ENCODE results near the gene CBLL1.

Gene CBLL1

DNA sequence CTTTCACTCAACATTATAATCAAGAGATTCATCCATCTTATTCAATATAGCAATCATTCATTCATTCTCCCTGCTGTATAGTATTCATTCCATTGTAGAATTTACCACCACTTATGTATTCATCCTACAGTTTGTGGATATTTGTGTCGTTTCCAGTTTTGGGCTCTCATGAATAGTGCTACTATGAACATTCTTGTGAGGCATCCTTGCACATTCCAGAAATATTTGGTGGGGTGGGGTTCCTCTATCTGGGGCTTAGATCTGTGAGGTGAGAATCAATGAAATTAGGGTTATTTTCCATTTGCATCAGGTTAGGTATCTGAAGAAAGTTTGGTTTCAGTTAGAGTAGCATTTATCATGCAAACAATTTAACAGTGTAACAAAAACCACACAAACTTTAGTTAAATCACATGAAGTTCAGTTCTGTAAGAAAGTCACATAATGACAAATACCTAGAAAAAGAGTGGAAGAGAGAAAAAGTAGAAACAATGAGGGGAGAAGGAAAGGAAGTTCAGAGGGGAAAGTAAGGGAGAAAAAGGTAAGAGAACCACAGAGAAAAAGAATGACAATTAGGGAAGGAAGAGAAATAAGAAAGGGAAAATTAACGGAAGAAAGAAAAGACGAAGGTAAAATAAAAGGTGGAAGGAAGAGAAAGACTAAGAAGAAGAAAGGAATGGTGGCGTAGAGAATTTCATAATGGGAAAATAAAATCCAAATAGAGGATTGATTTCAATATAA is 25.3 kb upstream of the CBLL1 start:
- DNase-seq (ENCODE audit: low read depth), result no peak
- no peak overlapping the region for H3K4me3 ChIP-seq (ENCODE audit: low read length)
- TF ChIP-seq, protein P1, sequence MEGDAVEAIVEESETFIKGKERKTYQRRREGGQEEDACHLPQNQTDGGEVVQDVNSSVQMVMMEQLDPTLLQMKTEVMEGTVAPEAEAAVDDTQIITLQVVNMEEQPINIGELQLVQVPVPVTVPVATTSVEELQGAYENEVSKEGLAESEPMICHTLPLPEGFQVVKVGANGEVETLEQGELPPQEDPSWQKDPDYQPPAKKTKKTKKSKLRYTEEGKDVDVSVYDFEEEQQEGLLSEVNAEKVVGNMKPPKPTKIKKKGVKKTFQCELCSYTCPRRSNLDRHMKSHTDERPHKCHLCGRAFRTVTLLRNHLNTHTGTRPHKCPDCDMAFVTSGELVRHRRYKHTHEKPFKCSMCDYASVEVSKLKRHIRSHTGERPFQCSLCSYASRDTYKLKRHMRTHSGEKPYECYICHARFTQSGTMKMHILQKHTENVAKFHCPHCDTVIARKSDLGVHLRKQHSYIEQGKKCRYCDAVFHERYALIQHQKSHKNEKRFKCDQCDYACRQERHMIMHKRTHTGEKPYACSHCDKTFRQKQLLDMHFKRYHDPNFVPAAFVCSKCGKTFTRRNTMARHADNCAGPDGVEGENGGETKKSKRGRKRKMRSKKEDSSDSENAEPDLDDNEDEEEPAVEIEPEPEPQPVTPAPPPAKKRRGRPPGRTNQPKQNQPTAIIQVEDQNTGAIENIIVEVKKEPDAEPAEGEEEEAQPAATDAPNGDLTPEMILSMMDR (conservative IDR thresholded peaks at IDR 0.05; ENCODE audit: low read depth, low read length), result no peak

DNA sequence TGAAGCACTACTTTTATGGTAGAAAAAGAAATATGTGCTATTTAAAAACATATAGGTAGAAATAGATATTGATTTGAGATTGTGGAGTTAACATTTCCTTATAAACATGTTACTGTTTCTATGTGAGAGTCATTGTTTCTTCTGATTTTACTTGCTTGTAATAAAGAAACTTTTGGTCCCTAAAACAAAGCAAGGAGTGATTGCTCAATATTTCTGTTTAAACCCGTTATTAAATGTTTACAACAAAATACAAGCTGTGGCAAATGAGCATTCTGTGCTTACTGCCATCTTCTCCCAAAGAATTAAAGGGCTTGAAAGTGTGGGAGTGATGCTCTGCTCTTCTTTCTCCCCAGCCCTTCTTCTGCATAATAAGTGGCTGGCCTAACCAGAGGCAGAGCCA is 22.7 kb upstream of the CBLL1 start:
- DNase-seq (ENCODE audit: low read depth), result no peak
- H3K4me3 ChIP-seq (ENCODE audit: low read length), result no peak overlapping the region
- TF ChIP-seq, protein P1 (conservative IDR thresholded peaks at IDR 0.05; ENCODE audit: low read depth, low read length), result no peak

DNA sequence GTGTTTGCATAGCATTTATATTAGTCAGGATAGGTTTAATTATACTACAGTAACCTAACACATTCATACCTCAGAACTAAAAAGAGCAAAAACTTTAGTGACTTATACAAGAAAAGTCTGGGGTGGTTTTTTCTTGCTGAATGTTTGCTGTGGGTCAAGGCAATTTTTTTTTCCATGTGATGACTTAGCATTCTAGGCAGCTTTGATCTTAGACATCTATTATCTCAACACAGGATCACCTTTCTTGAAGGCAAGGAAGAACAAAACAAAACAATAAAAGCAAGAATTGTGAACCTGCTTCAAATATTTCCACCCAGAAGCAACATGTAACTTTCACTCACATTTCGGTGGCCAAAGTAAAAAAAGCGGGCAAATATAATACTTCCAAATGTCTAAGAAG is 20.7 kb upstream of the CBLL1 start:
- H3K4me3 ChIP-seq (ENCODE audit: low read length), result no peak overlapping the region
- no peak for DNase-seq (ENCODE audit: low read depth)
- TF ChIP-seq, protein P1 (conservative IDR thresholded peaks at IDR 0.05; ENCODE audit: low read depth, low read length), result no peak

DNA sequence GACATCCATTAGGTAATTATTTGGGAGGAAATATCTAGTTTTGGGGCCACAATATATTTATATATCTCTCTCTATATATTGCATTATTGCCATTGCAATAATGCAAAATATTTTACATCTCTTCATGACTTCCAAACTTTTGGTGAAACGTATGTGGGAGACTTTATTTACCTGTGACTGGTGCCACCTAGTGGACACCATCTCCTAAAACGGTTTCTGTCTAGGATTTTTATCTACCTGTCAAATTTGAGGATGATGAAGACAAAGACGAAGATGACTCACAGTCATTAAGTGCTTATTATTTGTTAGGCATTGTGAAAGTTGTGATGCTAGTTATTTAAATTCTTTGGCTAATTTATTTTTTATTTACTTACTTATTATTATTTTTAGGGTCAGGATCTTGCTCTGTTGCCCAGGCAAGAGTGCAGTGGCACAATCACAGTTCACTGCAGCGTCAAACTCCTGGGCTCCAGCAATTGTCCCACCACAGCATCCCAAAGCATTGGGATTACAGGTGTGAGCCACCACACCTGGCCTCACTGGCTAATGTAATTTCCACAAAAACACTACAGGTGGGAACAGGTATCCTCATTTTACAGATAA is 18.7 kb upstream of the CBLL1 start:
- TF ChIP-seq, protein P1 (conservative IDR thresholded peaks at IDR 0.05; ENCODE audit: low read depth, low read length), result peak; percentile 59
- no peak overlapping the region for H3K4me3 ChIP-seq (ENCODE audit: low read length)
- peak; percentile 12 for DNase-seq (ENCODE audit: low read depth)

DNA sequence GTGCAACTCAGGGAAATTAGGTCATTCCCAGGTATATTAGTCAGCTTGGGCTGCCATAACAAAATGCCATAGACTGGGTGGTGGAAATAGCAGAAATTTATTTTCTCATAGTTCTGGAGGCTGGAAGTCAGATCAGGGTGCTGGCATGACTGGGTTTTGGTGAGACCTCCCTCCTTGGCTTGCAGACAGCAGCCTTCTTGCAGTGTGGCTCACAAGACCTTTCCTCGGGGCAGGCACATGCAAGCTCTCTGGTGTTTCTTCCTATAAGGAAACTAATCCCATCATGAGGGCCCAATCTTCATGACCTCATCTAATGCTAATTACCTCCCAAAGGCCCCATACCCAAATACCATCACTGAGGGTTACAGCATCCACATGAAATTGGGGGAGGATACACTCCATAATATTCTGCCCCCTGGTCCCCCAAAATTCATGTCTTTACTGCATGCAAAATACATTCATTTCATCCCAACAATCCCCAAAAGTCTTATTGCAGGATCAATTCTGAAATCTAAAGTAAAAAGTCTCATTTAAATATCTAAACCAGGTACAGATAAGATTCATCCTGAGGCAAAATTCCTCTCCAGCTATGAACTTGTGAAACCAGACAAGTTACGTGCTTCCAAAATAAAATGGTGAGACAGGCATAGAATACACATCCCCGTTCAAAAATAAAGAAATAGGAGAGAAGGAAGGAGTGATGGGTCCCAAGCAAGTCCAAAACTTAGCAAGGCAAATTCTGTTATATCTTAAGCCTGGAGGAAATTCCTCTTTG is 17.4 kb upstream of the CBLL1 start:
- DNase-seq (ENCODE audit: low read depth), result no peak
- TF ChIP-seq, protein P1 (conservative IDR thresholded peaks at IDR 0.05; ENCODE audit: low read depth, low read length), result no peak

DNA sequence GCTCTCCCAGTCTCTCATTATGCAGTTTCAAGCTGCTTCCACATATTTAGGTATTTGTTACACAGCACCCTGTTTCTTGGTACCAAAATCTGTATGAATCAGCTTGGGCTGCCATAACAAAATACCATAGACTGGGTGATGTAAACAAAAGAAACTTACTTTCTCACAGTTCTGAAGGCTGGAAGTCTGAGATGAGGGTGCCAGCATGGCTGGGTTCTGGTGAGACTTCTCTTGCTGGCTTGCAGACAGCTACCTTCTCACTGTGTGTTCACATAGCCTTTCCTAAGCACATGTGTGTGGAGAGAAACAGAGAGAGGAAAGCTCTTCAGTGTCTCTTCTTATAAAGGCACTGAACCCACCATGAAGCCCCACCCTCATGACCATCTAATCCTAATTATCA is 15.7 kb upstream of the CBLL1 start:
- TF ChIP-seq, protein P1 (conservative IDR thresholded peaks at IDR 0.05; ENCODE audit: low read depth, low read length), result no peak
- DNase-seq (ENCODE audit: low read depth), result no peak
- no peak overlapping the region for H3K4me3 ChIP-seq (ENCODE audit: low read length)

More for the DNA sequence above, 17.4 kb upstream of the CBLL1 start:
- no peak overlapping the region for H3K4me3 ChIP-seq (ENCODE audit: low read length)

Measured in retinal pigment epithelial cell (primary cell).